HG03378 (cell line): ENCODE results near the gene SERPINB8.
"Not testable (repeated sequence)": the region's sequence is repeated elsewhere in the genome, so short reads cannot be mapped to it uniquely, and the experiment has no call there.

Experiments
- ATAC-seq: cut with Tn5 transposase; IDR thresholded peaks from one replicate; pipeline ENCODE4 v1.9.1; 2021; ENCODE audit warnings: mild to moderate bottlenecking, moderate library complexity; ENCODE audit not compliant: unreplicated experiment

SERPINB8 gene

GRCh38 chr18:63969942-63970808 is at the start of gene SERPINB8:
SERPINB8 (plus strand) TSS chr18:63970081; CDS start chr18:63978309, 8,228 bp downstream.
- peak; percentile 93 for ATAC-seq

GRCh38 chr18:63922049-63922448 is 47.8 kb upstream of the SERPINB8 start:
- ATAC-seq: no peak

GRCh38 chr18:63924551-63924950 is 45.3 kb upstream of the SERPINB8 start:
- no peak for ATAC-seq

- no peak for ATAC-seq
Observed at GRCh38 chr18:63928331-63928730, 41.5 kb upstream of the SERPINB8 start.

- not testable (repeated sequence) for ATAC-seq
Observed at GRCh38 chr18:63929369-63929768, 40.5 kb upstream of the SERPINB8 start.

- no peak for ATAC-seq
Observed at GRCh38 chr18:63930773-63931354, 39.0 kb upstream of the SERPINB8 start.

- peak; percentile 98 for ATAC-seq
Observed at GRCh38 chr18:63936156-63936931, 33.5 kb upstream of the SERPINB8 start.

- peak; percentile 32 for ATAC-seq
Observed at GRCh38 chr18:63936932-63937393, 32.9 kb upstream of the SERPINB8 start.

- ATAC-seq: no peak
Observed at GRCh38 chr18:63940008-63940407, 29.9 kb upstream of the SERPINB8 start.

- ATAC-seq: not testable (repeated sequence)
Observed at GRCh38 chr18:63940543-63941050, 29.3 kb upstream of the SERPINB8 start.

GRCh38 chr18:63947051-63947790 is 22.7 kb upstream of the SERPINB8 start:
- ATAC-seq: no peak

GRCh38 chr18:63949068-63949737 is 20.7 kb upstream of the SERPINB8 start, which contains the start of gene HMSD:
HMSD (plus strand) TSS chr18:63949301; CDS start chr18:63953456, 4,155 bp downstream.
- peak; percentile 70 for ATAC-seq

- ATAC-seq: peak; percentile 66
Observed at GRCh38 chr18:63951302-63951705, 18.6 kb upstream of the SERPINB8 start.

GRCh38 chr18:63953811-63954210 is 16.1 kb upstream of the SERPINB8 start:
- no peak for ATAC-seq

- ATAC-seq: no peak
Observed at GRCh38 chr18:63956755-63957154, 13.1 kb upstream of the SERPINB8 start.

- no peak for ATAC-seq
Observed at GRCh38 chr18:63960891-63961290, 9.0 kb upstream of the SERPINB8 start.

GRCh38 chr18:63961435-63961980 is 8.4 kb upstream of the SERPINB8 start:
- no peak for ATAC-seq

GRCh38 chr18:63962137-63962536 is 7.7 kb upstream of the SERPINB8 start:
- ATAC-seq: no peak

GRCh38 chr18:63963615-63964256 is 6.1 kb upstream of the SERPINB8 start:
- ATAC-seq: peak; percentile 78
